Left hindlimb (tissue), 1 donor: ENCODE results near the gene PDXDC1.
"Not testable (repeated sequence)": the region's sequence is repeated elsewhere in the genome, so short reads cannot be mapped to it uniquely, and the experiment has no call there.

Experiments used
- DNase-seq: peaks from one replicate; pipeline ENCODE4 v3.0.0-alpha.2; 2018

Gene PDXDC1

GRCh38 chr16:15168953-15169652 lies 194.3 kb downstream of the PDXDC1 start:
- DNase-seq = not testable (repeated sequence)

- not testable (repeated sequence) for DNase-seq
Observed at GRCh38 chr16:15179909-15180308, 205.1 kb downstream of the PDXDC1 start.

- not testable (repeated sequence) for DNase-seq
Observed at GRCh38 chr16:15180946-15181345, 206.1 kb downstream of the PDXDC1 start.

GRCh38 chr16:15184000-15184399 lies 209.2 kb downstream of the PDXDC1 start:
- DNase-seq = not testable (repeated sequence)
